ENCODE results near the gene NAA10.

Gene NAA10

DNA sequence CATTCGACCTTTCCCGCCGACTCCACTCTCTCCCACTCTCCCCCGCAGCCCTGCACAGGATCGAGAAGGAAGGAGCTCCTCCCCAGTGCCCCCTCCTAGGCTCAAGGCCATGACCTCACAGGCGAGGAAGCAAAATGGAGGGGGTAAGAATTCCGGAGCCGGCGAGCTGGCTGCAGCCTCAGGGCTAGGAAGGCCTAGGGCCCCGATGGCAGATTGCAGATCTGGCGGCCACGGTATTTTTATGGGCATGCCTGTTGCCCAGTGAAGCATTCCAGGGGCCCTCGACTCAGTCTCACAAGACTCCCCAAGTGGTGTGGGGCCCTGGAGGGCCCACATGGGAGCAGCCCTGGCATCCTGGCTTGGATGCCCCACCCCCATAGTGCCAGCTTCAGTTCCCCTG, 47.9 kb downstream of the NAA10 start (continued):
- TF ChIP-seq, protein P1, sequence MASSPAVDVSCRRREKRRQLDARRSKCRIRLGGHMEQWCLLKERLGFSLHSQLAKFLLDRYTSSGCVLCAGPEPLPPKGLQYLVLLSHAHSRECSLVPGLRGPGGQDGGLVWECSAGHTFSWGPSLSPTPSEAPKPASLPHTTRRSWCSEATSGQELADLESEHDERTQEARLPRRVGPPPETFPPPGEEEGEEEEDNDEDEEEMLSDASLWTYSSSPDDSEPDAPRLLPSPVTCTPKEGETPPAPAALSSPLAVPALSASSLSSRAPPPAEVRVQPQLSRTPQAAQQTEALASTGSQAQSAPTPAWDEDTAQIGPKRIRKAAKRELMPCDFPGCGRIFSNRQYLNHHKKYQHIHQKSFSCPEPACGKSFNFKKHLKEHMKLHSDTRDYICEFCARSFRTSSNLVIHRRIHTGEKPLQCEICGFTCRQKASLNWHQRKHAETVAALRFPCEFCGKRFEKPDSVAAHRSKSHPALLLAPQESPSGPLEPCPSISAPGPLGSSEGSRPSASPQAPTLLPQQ (tag by site-specific recombination; IDR thresholded peaks at IDR 0.05), result 0 out of 2 replicates have a peak, but pooled peaks have one; percentile 16
- TF ChIP-seq GLIS2 (tag by site-specific recombination; IDR thresholded peaks at IDR 0.05) (0 out of 2 replicates have a peak, but pooled peaks have one; percentile 10), ZNF121 (tag by site-specific recombination; IDR thresholded peaks at IDR 0.05) (no peak), ZNF837 (tag by site-specific recombination; IDR thresholded peaks at IDR 0.05) (no peak), ZNF311 (tag by site-specific recombination; IDR thresholded peaks at IDR 0.05; ENCODE audit: borderline replicate concordance) (no peak), ZNF677 (tag by site-specific recombination; IDR thresholded peaks at IDR 0.05) (no peak), SETDB1 (IDR thresholded peaks at IDR 0.05; ENCODE audit: insufficient read length, low read length) (no peak), ZNF555 (tag by site-specific recombination; conservative IDR thresholded peaks at IDR 0.05) (no peak), ZBTB7A (tag by site-specific recombination; IDR thresholded peaks at IDR 0.05; ENCODE audit: low read depth) (no peak), KLF7 (tag by site-specific recombination; IDR thresholded peaks at IDR 0.05; ENCODE audit: borderline replicate concordance) (0 out of 2 replicates have a peak, but pooled peaks have one; percentile 0), FEZF1 (tag by site-specific recombination; IDR thresholded peaks at IDR 0.05) (no peak)
- TF ChIP-seq, protein P2, sequence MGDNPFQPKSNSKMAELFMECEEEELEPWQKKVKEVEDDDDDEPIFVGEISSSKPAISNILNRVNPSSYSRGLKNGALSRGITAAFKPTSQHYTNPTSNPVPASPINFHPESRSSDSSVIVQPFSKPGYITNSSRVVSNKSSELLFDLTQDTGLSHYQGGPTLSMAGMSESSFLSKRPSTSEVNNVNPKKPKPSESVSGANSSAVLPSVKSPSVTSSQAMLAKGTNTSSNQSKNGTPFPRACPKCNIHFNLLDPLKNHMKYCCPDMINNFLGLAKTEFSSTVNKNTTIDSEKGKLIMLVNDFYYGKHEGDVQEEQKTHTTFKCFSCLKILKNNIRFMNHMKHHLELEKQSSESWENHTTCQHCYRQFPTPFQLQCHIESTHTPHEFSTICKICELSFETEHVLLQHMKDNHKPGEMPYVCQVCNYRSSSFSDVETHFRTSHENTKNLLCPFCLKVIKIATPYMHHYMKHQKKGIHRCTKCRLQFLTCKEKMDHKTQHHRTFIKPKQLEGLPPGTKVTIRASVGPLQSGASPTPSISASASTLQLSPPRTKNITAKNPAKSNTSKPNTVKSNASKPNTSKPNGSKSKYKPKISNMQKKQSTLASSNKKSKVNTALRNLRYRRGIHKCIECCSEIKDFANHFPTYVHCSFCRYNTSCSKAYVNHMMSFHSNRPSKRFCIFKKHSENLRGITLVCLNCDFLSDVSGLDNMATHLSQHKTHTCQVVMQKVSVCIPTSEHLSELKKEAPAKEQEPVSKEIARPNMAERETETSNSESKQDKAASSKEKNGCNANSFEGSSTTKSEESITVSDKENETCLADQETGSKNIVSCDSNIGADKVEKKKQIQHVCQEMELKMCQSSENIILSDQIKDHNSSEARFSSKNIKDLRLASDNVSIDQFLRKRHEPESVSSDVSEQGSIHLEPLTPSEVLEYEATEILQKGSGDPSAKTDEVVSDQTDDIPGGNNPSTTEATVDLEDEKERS (tag by site-specific recombination; IDR thresholded peaks at IDR 0.05), result no peak
- TF ChIP-seq, protein P3, sequence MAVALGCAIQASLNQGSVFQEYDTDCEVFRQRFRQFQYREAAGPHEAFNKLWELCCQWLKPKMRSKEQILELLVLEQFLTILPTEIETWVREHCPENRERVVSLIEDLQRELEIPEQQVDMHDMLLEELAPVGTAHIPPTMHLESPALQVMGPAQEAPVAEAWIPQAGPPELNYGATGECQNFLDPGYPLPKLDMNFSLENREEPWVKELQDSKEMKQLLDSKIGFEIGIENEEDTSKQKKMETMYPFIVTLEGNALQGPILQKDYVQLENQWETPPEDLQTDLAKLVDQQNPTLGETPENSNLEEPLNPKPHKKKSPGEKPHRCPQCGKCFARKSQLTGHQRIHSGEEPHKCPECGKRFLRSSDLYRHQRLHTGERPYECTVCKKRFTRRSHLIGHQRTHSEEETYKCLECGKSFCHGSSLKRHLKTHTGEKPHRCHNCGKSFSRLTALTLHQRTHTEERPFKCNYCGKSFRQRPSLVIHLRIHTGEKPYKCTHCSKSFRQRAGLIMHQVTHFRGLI (tag by site-specific recombination; IDR thresholded peaks at IDR 0.05), result no peak
- TF ChIP-seq, protein P4, sequence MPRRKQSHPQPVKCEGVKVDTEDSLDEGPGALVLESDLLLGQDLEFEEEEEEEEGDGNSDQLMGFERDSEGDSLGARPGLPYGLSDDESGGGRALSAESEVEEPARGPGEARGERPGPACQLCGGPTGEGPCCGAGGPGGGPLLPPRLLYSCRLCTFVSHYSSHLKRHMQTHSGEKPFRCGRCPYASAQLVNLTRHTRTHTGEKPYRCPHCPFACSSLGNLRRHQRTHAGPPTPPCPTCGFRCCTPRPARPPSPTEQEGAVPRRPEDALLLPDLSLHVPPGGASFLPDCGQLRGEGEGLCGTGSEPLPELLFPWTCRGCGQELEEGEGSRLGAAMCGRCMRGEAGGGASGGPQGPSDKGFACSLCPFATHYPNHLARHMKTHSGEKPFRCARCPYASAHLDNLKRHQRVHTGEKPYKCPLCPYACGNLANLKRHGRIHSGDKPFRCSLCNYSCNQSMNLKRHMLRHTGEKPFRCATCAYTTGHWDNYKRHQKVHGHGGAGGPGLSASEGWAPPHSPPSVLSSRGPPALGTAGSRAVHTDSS (tag by site-specific recombination; IDR thresholded peaks at IDR 0.05), result no peak
- TF ChIP-seq, protein P5, sequence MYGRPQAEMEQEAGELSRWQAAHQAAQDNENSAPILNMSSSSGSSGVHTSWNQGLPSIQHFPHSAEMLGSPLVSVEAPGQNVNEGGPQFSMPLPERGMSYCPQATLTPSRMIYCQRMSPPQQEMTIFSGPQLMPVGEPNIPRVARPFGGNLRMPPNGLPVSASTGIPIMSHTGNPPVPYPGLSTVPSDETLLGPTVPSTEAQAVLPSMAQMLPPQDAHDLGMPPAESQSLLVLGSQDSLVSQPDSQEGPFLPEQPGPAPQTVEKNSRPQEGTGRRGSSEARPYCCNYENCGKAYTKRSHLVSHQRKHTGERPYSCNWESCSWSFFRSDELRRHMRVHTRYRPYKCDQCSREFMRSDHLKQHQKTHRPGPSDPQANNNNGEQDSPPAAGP (tag by site-specific recombination; IDR thresholded peaks at IDR 0.05), result no peak

DNA sequence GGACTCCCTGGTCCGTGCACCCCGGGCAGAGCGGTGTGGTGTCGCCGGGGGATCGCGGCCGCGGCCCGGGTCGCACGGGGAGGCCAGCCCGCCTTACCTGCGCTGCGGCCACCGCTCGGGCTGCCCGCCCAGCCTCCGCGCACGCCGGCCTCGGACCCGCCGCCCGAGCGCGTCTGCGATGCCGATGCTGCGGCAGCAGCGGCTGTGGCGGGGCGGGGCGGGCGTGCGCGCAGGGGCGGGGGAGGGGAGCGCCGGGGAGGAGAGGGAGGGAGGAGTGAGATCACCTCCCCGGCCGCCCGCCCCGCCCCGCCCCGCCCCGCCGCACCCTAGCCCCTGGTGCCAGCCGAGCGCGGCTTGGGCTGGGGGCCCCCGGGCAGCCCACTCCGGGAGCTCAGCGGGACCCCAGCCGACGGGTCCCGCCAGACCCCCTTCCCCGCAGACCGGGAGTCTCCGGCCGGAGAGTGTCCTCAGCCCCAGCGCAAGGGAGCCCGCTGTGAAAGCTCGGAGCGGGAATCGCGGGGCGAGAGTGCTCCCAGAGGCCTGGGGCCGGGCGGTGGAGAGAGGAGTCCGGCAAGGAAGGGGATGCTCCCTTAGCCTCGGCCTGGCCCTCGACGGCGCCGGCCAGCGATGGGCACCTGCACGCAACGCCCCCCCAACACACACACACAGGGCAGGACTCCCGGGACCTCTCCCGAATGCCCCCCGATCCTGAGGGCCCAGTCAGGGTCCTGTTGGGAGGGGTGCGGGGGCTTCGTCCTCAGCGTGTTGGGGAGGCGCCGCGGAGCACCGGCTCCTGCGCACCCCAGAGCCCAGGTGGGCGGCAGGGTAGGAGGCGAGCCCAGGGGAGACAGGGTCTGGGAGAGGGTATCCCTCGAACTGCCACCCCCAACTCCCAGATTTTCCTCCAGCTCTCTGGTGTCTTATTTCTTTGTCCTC, 48.6 kb downstream of the NAA10 start, which contains the start of gene L1CAM:
TSS of gene L1CAM (minus strand) at position 206 of the 936 bp plus-strand sequence. CDS start 10,337 bp downstream, outside the sequence.
- peak within 1 kb of the TSS; percentile 12 for H3K4me3 ChIP-seq (ENCODE audit: low read depth, low read length)
- TF ChIP-seq KLF7 (tag by site-specific recombination; IDR thresholded peaks at IDR 0.05; ENCODE audit: borderline replicate concordance) (0 out of 2 replicates have a peak, but pooled peaks have one; percentile 9), ZFP3 (tag by site-specific recombination; IDR thresholded peaks at IDR 0.05; ENCODE audit: low read depth) (no peak)
- TF ChIP-seq, protein P6, sequence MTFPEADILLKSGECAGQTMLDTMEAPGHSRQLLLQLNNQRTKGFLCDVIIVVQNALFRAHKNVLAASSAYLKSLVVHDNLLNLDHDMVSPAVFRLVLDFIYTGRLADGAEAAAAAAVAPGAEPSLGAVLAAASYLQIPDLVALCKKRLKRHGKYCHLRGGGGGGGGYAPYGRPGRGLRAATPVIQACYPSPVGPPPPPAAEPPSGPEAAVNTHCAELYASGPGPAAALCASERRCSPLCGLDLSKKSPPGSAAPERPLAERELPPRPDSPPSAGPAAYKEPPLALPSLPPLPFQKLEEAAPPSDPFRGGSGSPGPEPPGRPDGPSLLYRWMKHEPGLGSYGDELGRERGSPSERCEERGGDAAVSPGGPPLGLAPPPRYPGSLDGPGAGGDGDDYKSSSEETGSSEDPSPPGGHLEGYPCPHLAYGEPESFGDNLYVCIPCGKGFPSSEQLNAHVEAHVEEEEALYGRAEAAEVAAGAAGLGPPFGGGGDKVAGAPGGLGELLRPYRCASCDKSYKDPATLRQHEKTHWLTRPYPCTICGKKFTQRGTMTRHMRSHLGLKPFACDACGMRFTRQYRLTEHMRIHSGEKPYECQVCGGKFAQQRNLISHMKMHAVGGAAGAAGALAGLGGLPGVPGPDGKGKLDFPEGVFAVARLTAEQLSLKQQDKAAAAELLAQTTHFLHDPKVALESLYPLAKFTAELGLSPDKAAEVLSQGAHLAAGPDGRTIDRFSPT (tag by site-specific recombination; IDR thresholded peaks at IDR 0.05), result peak; percentile 10; the same call in 1 of the 2 replicates

More for the DNA sequence above, 48.6 kb downstream of the NAA10 start, which contains the start of gene L1CAM:
- H3K9me3 ChIP-seq (ENCODE audit: control insufficient read depth, insufficient read depth, low read depth, low read length), result no peaks in the 10 kb centered on the region
- ChIA-PET POLR2A (interaction anchor here (0.5 to 1.4 kb wide), 3 partner anchors 10 to 42 kb away, joined by 3 read pairs; no protein-coding TSS in a partner anchor), CTCF (interaction anchor here (0.5 to 1.7 kb wide), 3 partner anchors 8 to 69 kb away, joined by 3 to 8 read pairs (median 3); no protein-coding TSS in a partner anchor)
- no peaks in the 10 kb centered on the region for H3K36me3 ChIP-seq (ENCODE audit: control insufficient read depth in 2 of 2, insufficient read depth in 1 of 2, low read length in 2 of 2)
- H3K27ac ChIP-seq (ENCODE audit: extremely low read depth, low read depth, low read length), result no peak within 1 kb of the TSS
- H3K4me1 ChIP-seq (ENCODE audit: control insufficient read depth, insufficient read depth, low read length), result no peaks in the 10 kb centered on the region
